ENCODE data around the gene OXT. TPM values are rescaled to one million over a fixed set of nuclear protein-coding genes. Genes with fewer than 3 reads are reported as not detected.
A peak's percentile ranks its signal among the peaks of the same experiment; 100 is the strongest.

Gene OXT
- total RNA-seq, 1 donor from 2014 or later = not detected

DNA sequence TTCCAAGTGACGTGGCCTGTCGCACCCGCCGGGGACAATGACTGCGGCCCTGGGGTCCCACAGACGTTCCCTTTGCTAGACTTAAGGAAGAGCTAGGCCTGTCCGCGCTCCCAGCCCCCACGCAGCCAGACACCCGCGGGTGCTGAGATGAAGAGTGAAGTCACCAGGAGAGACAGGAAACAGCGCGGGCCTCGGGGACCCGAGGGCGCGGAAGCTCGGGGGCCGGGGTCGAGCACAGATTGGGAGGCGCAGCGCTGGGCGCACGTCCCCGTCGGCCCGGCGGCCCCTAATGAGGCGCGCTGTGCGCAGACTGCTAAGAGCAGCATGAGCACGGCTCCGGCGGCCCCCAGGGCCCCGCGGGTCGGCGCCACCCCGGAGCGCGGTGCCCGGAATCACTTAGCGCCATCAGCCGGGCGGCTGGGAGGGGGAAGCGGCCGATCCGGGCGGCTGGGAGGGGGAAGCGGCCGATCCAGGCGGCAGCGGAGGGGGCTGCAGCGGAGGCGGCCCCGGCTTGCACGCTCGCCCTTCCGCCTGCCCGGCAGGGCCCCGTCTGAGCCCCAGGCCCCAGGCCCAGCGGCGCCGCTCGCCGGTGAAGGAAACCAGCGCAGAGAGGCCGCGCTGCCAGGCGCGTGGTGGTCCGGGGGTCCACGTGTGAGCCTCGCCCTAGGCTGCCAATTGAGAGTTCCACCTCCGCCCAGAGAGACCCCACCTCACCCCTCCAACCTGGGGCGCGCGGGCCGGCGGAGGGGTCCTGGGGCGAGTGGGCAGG, 21.4 kb downstream of the OXT start:
- Mint-ChIP-seq H3K27ac (peak overlapping the region; percentile 94), H3K9me3 (ENCODE audit: low read depth) (no peaks in the 10 kb centered on the region), H3K36me3 (ENCODE audit: insufficient read depth) (no peaks in the 10 kb centered on the region), H3K27me3 (peaks cover 50% of the 10 kb centered on the region), H3K4me1 (ENCODE audit: low read depth) (peaks cover 2% of the 10 kb centered on the region), H3K4me3 (ENCODE audit: low read depth) (peak overlapping the region; percentile 68)
- DNase-seq (ENCODE audit: low spot score, unreplicated experiment) = no peak
- TF ChIP-seq CTCF (IDR thresholded peaks at IDR 0.05; ENCODE audit: unreplicated experiment) = no peak

- Mint-ChIP-seq H3K4me3 (ENCODE audit: low read depth) (no peak overlapping the region), H3K27ac (no peak overlapping the region), H3K4me1 (ENCODE audit: low read depth) (peaks cover 2% of the 10 kb centered on the region), H3K36me3 (ENCODE audit: insufficient read depth) (no peaks in the 10 kb centered on the region), H3K27me3 (peaks cover 41% of the 10 kb centered on the region), H3K9me3 (ENCODE audit: low read depth) (no peaks in the 10 kb centered on the region)
- TF ChIP-seq CTCF (IDR thresholded peaks at IDR 0.05; ENCODE audit: unreplicated experiment) = no peak
- DNase-seq (ENCODE audit: low spot score, unreplicated experiment) = no peak
Observed at GRCh38 chr20:3093861-3094361, 22.5 kb downstream of the OXT start.

- TF ChIP-seq CTCF (IDR thresholded peaks at IDR 0.05; ENCODE audit: unreplicated experiment) = no peak
- no peak for DNase-seq (ENCODE audit: low spot score, unreplicated experiment)
- Mint-ChIP-seq H3K9me3 (ENCODE audit: low read depth) (no peaks in the 10 kb centered on the region), H3K4me1 (ENCODE audit: low read depth) (peaks cover 2% of the 10 kb centered on the region), H3K4me3 (ENCODE audit: low read depth) (no peak overlapping the region), H3K27ac (no peak overlapping the region), H3K27me3 (peaks cover 34% of the 10 kb centered on the region), H3K36me3 (ENCODE audit: insufficient read depth) (no peaks in the 10 kb centered on the region)
Observed at GRCh38 chr20:3094848-3095629, 23.6 kb downstream of the OXT start.

- Mint-ChIP-seq H3K27ac (no peak overlapping the region), H3K4me3 (ENCODE audit: low read depth) (no peak overlapping the region), H3K4me1 (ENCODE audit: low read depth) (no peaks in the 10 kb centered on the region), H3K36me3 (ENCODE audit: insufficient read depth) (no peaks in the 10 kb centered on the region), H3K9me3 (ENCODE audit: low read depth) (no peaks in the 10 kb centered on the region), H3K27me3 (peaks cover 3% of the 10 kb centered on the region)
- no peak for TF ChIP-seq CTCF (IDR thresholded peaks at IDR 0.05; ENCODE audit: unreplicated experiment)
- no peak for DNase-seq (ENCODE audit: low spot score, unreplicated experiment)
Observed at GRCh38 chr20:3100480-3100879, 29.1 kb downstream of the OXT start.

DNA sequence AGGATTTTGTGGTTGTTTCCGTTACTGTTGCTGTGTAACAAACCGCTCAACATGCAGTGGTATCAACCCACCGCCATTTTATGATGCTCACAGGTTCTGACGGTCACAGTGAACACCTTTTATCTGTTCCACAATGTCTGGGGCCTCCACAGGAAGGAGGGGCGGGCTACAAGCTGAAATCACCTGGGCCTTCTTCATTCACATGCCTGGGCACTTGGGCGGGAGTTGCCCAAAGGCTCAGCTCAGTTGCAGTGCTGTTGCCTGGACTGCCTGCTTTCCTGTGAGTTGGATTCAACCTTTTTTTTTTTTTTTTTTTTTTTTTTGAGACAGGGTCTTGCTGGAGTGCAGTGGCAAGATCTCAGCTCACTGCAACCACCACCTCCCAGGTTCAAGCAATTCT, 29.8 kb downstream of the OXT start:
- H3K4me1 Mint-ChIP-seq (ENCODE audit: low read depth) = no peaks in the 10 kb centered on the region
- no peak for DNase-seq (ENCODE audit: low spot score, unreplicated experiment)

More for the DNA sequence above, 29.8 kb downstream of the OXT start:
- no peak overlapping the region for H3K4me3 Mint-ChIP-seq (ENCODE audit: low read depth)
- H3K27ac Mint-ChIP-seq = no peak overlapping the region
- no peak for TF ChIP-seq CTCF (IDR thresholded peaks at IDR 0.05; ENCODE audit: unreplicated experiment)
- H3K9me3 Mint-ChIP-seq (ENCODE audit: low read depth) = no peaks in the 10 kb centered on the region
- H3K27me3 Mint-ChIP-seq = no peaks in the 10 kb centered on the region
- no peaks in the 10 kb centered on the region for H3K36me3 Mint-ChIP-seq (ENCODE audit: insufficient read depth)
